Mucosa of gallbladder (tissue), 1 donor: ENCODE data around the gene UGT1A8. TPM values are rescaled to one million over a fixed set of nuclear protein-coding genes. Genes with fewer than 3 reads are reported as not detected.
"Not testable (repeated sequence)": the region's sequence is repeated elsewhere in the genome, so short reads cannot be mapped to it uniquely, and the experiment has no call there.

ENCODE experiments used
- DNase-seq: peaks from one replicate; pipeline ENCODE4 v3.0.0-alpha.2; 2020; ENCODE audit warnings: low spot score
- total RNA-seq: library from RNA; stranded (reverse); gene quantifications from one replicate; pipeline ENCODE4 v1.2.1, GENCODE V29; 2021
- donor health status: DM: no; HTN: no; CAD: no.

UGT1A8 gene
- total RNA-seq, 1 donor from 2014 or later = 26.4 TPM

- no peak for DNase-seq
These were observed 96.7 kb downstream of the UGT1A8 start for GRCh38 chr2:233714121-233714520.

DNA sequence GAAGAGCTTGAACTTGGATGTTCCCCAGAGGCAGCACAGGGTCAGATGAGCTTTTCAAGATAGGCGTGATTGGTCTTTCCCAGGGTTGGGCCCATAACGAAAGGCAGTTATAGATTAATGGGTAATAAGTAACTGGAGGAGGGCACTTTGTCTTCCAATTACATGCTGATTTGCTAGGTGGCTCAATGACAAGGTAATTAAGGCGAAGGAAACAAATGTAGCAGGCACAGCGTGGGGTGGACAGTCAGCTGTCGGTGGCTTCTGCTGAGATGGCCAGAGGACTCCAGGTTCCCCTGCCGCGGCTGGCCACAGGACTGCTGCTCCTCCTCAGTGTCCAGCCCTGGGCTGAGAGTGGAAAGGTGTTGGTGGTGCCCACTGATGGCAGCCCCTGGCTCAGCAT is 101.1 kb downstream of the UGT1A8 start, which contains the start of gene UGT1A4:
Gene UGT1A4 (plus strand): TSS at position 185 of the 400 bp plus-strand sequence. CDS start 85 bp downstream, at position 270.
- no peak for DNase-seq

DNA sequence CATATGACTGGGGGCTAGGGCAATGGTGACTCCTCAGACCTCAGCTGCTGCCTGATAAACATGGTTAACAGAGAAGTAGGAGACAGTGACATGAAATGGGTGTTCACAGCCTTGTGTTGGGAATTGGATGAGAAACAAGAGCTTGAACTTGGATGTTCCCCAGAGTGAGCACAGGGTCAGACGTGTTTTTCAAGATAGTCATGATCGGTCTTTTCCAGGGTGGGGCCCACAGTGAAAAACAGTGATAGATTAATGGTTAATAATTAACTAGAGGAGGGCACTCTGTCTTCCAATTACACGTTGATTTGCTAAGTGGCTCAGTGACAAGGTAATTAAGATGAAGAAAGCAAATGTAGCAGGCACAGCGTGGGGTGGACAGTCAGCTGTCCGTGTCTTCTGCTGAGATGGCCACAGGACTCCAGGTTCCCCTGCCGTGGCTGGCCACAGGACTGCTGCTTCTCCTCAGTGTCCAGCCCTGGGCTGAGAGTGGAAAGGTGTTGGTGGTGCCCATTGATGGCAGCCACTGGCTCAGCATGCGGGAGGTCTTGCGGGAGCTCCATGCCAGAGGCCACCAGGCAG is 111.4 kb downstream of the UGT1A8 start, which contains the start of gene UGT1A3:
Gene UGT1A3 (plus strand): TSS at position 320 of the 579 bp plus-strand sequence. CDS start 85 bp downstream, at position 405.
- DNase-seq = no peak

- DNase-seq = peak; percentile 44
These were observed 119.6 kb downstream of the UGT1A8 start for GRCh38 chr2:233736868-233737653.

GRCh38 chr2:233740870-233741269 is 123.4 kb downstream of the UGT1A8 start:
- DNase-seq = no peak

GRCh38 chr2:233743464-233744259 is 126.2 kb downstream of the UGT1A8 start:
- no peak for DNase-seq

- DNase-seq = no peak
These were observed 127.8 kb downstream of the UGT1A8 start for GRCh38 chr2:233745073-233745755.

DNA sequence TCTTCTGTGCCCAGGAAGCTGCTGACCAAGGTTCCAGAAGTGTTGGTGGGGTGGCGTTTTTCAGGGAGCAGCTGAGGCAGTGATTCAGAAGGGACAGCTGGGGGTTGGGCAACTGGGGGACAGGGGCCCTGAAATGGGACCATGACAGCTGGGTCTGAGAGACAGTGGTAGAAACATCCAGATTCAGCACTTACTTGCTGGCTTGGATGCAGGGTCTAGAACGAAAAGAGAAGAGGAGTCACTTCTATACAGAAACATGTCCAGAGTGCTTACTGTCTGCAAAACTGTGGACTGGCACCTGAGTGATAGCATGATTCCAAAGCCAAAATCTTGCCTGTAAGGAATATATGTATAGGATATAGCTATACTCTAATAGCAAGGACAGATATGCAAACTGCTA is 128.4 kb downstream of the UGT1A8 start:
- DNase-seq = not testable (repeated sequence)

DNA sequence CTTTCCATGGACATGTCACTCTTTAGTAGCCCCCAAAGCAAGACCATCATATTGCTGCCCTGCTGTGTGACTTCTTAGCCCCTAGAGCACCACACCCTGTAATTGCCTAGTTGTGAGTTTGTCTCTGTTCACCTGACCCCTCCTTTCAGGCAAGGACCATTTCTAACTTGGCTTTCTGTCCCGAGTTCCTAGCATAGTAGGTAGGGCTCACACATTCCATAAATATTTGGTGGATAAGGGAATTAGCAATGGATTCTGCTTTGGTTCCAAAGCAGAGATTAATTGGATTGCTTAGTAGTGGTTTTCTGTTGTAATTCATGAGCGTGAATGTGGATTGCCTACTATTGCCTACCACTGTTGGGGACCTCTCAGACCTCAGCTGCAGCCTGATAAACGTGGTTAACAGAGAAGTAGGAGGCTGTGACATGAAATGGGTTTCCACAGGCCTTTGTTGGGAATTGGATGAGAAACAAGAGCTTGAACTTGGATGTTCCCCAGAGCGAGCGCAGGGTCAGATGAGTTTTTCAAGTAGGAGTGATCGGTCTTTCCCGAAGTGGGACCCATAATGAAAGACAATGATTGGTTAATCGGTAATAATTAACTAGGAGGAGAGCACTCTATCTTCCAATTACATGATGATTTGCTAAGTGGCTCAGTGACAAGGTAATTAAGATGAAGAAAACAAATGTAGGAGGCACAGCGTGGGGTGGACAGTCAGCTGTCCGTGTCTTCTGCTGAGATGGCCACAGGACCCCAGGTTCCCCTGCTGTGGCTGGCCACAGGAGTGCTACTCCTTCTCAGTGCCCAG is 129.2 kb downstream of the UGT1A8 start:
- DNase-seq = no peak

- no peak for DNase-seq
These were observed 129.8 kb downstream of the UGT1A8 start for GRCh38 chr2:233747283-233747544.

DNA sequence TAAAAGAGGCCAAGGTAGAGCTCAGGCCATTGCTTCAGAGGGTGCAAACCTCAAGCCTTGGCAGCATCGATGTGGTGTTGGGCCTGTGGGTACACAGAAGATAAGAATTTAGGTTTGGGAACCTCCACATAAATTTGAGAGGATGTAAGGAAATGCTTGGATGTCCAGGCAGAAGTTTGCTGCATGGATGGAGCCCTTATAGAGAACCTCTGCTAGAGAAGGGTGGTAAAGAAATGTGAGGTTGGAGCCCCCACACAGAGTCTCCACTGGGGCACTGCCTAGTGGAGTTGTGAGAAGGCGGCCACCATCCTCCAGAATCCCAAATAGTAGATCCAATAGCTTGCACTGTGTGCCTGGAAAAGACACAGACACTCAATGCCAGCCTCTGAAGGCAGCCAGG is 133.3 kb downstream of the UGT1A8 start:
- not testable (repeated sequence) for DNase-seq

DNA sequence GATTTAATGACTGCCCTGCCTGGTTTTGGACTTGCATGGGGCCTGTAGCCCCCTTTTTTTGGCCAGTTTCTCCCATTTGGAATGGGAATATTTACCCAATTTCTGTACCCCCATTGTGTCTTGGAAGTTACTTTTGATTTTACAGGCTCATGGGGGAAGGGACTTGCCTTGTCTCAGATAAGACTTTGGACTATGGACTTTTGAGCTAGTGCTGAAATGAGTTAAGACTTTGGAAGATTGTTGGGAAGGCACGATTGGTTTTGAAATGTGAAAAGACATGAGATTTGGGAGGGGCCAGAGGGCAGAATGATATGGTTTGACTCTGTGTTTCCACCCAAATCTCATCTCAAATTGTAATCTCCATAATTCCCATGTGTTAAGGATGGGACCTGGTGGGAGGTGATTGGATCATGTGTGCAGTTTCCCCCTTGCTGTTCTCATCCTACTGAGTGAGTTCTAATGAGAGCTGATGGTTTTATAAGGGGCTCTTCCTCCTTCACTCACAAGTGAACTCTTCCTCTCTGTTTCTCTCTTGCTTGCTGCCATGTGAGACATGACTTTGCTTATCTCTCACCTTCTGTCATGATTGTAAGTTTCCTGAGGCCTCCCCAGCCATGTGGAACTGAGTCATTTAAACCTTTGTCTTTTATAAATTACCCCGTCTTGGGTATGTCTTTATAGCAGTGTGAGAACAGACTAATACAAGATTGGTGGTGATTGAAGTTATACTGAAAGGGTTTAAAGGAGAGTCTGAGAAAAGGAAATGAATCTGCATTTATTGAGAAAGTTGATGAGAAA is 134.0 kb downstream of the UGT1A8 start:
- not testable (repeated sequence) for DNase-seq

GRCh38 chr2:233754872-233755611 is 137.6 kb downstream of the UGT1A8 start:
- no peak for DNase-seq

DNA sequence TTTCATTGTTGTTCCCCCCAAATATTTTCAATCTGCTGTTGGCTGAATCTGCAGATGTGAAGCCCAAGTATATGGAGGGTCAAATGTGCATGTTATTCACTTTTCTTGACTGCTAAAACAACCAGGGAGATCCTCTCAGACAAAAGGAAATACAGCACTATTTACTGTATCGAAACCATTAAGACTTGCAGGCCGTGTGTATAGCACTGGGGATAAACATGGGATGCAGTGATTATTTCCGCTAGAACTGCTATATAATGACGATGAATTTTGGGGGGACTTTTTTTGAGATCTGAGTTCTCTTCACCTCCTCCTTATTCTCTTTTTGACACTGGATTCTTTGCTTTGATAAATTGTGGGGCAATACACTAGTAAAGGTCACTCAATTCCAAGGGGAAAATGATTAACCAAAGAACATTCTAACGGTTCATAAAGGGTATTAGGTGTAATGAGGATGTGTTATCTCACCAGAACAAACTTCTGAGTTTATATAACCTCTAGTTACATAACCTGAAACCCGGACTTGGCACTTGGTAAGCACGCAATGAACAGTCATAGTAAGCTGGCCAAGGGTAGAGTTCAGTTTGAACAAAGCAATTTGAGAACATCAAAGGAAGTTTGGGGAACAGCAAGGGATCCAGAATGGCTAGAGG is 139.1 kb downstream of the UGT1A8 start:
- DNase-seq = peak; percentile 56

- DNase-seq = no peak
These were observed 140.7 kb downstream of the UGT1A8 start for GRCh38 chr2:233758141-233758540.

- no peak for DNase-seq
These were observed 141.4 kb downstream of the UGT1A8 start for GRCh38 chr2:233758849-233759248.

- DNase-seq = peak; percentile 28
These were observed 142.6 kb downstream of the UGT1A8 start, which contains the start of gene UGT1A1 for GRCh38 chr2:233760043-233760442. Gene UGT1A1, plus strand, starts transcription at chr2:233760270. Its CDS starts 18 bp downstream, at chr2:233760288.

DNA sequence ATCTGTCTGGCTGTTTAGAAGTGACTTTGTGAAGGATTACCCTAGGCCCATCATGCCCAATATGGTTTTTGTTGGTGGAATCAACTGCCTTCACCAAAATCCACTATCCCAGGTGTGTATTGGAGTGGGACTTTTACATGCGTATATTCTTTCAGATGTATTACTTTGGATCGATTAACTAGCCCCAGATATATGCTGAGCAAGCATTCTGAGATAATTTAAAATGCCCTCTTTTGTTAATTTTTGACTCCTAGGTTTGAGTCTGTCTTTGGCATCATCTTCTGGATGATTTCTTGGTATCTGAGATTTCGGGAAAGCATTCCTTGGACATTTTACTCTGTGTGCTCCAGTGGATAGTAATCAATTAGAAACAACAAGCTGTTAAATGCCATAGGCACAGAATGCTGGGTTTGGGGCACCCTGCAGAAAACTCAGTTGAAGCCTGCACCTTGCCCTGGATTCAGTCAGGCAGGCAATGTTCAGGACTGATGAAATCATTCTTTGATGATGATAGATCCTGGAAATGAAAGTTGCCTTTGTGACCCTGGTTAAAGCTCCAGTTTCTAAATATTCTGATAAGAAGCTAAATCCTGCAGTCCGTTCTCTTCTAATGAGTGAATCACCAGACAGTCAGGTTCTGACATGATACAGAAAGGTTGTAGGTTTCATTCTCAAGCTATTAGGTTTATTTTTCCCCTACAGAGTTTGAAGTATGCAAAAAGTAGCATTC is 143.8 kb downstream of the UGT1A8 start:
- no peak for DNase-seq
